Stimulated activated CD4-positive, alpha-beta T cell treated with anti-CD3 and anti-CD28 coated beads, Interleukin-1b, Interleukin-23, amount 100 ng/mL, for 1 hour (primary cell): ENCODE measurements around the gene EXTL2.
"Not testable (repeated sequence)": the region's sequence is repeated elsewhere in the genome, so short reads cannot be mapped to it uniquely, and the experiment has no call there.

Source experiments
- DNase-seq, 2 donors: peaks; one replicate each; pipeline ENCODE4 v3.0.0-alpha.2; 2020; ENCODE audit warnings: low read depth in 2 of 2

Gene EXTL2

GRCh38 chr1:100894603-100895539, at the start of gene EXTL2:
TSS of gene EXTL2 (minus strand) at chr1:100894842. CDS start at chr1:100888757, 6,085 bp downstream.
- DNase-seq, result peak in 1 of 2 donors; percentile 17

- DNase-seq, result no peak
Observed at GRCh38 chr1:100943533-100943932, 48.9 kb upstream of the EXTL2 start.

GRCh38 chr1:100942304-100943046, 47.8 kb upstream of the EXTL2 start:
- DNase-seq, result no peak

GRCh38 chr1:100941580-100942216, 47.1 kb upstream of the EXTL2 start:
- no peak for DNase-seq

GRCh38 chr1:100941098-100941527, 46.5 kb upstream of the EXTL2 start:
- DNase-seq, result no peak

- DNase-seq, result no peak
Observed at GRCh38 chr1:100936194-100936967, 41.7 kb upstream of the EXTL2 start.

GRCh38 chr1:100933555-100933954, 38.9 kb upstream of the EXTL2 start:
- DNase-seq, result not testable (repeated sequence)

GRCh38 chr1:100931716-100932115, 37.1 kb upstream of the EXTL2 start:
- no peak for DNase-seq

GRCh38 chr1:100930494-100930893, 35.9 kb upstream of the EXTL2 start:
- no peak for DNase-seq

GRCh38 chr1:100928128-100928527, 33.5 kb upstream of the EXTL2 start:
- no peak for DNase-seq

- DNase-seq, result no peak
Observed at GRCh38 chr1:100927276-100927675, 32.6 kb upstream of the EXTL2 start.

GRCh38 chr1:100926240-100926639, 31.6 kb upstream of the EXTL2 start:
- DNase-seq, result no peak

- no peak for DNase-seq
Observed at GRCh38 chr1:100924991-100925390, 30.3 kb upstream of the EXTL2 start.

GRCh38 chr1:100924212-100924611, 29.6 kb upstream of the EXTL2 start:
- DNase-seq, result no peak

GRCh38 chr1:100921110-100921706, 26.6 kb upstream of the EXTL2 start:
- no peak for DNase-seq

GRCh38 chr1:100912019-100912418, 17.4 kb upstream of the EXTL2 start:
- no peak for DNase-seq

- no peak for DNase-seq
Observed at GRCh38 chr1:100909018-100909417, 14.4 kb upstream of the EXTL2 start.

- no peak for DNase-seq
Observed at GRCh38 chr1:100907887-100908286, 13.2 kb upstream of the EXTL2 start.

- DNase-seq, result no peak
Observed at GRCh38 chr1:100905181-100905580, 10.5 kb upstream of the EXTL2 start.

- DNase-seq, result no peak
Observed at GRCh38 chr1:100904528-100904927, 9.9 kb upstream of the EXTL2 start.

GRCh38 chr1:100903777-100904176, 9.1 kb upstream of the EXTL2 start:
- DNase-seq, result no peak
